Measurements from ENCODE around the gene FCHSD2. TPM values are rescaled to one million over a fixed set of nuclear protein-coding genes. Genes with fewer than 3 reads are reported as not detected.

FCHSD2 gene
- total and polyA plus RNA-seq, 2 donors (not counting 1 experiment from before 2014, with no cell fraction given): 113 to 189 TPM

GRCh38 chr11:72943664-72944063, 198.5 kb downstream of the FCHSD2 start:
- Histone ChIP-seq H3K4me1 (ENCODE audit: control insufficient read depth in 2 of 2, insufficient read depth in 2 of 2, low read length in 2 of 2) (no peaks in the 10 kb centered on the region), H3K9ac (ENCODE audit: low read length) (no peak overlapping the region), H3K79me2 (ENCODE audit: control insufficient read depth, insufficient read depth, low read length) (peaks cover 66% of the 10 kb centered on the region), H4K20me1 (ENCODE audit: control insufficient read depth, insufficient read depth, low read length, poor library complexity, severe bottlenecking) (no peaks in the 10 kb centered on the region), H2AFZ (ENCODE audit: insufficient read depth, low read depth, low read length, poor library complexity, severe bottlenecking) (no peak overlapping the region), H3K36me3 (replicated peaks in 1 of 2; ENCODE audit: control extremely low read depth in 1 of 2, control insufficient read depth in 1 of 2, extremely low read depth in 1 of 2, insufficient read depth in 2 of 2, low read length in 1 of 2) (peaks cover 9 to 31% of the 10 kb centered on the region in 2 experiments), H3K27me3 (replicated peaks in 1 of 4; ENCODE audit: control extremely low read depth in 1 of 4, control insufficient read depth in 3 of 4, insufficient read depth in 4 of 4, low read length in 3 of 4) (no peaks in the 10 kb centered on the region), H3K4me3 (ENCODE audit: control extremely low read depth in 1 of 5, extremely low read depth in 1 of 5, insufficient read depth in 1 of 5, low read depth in 2 of 5, low read length in 4 of 5) (no peak overlapping the region), H3K4me2 (replicated peaks; ENCODE audit: low read depth, low read length, poor library complexity, severe bottlenecking) (no peak overlapping the region), H3K27ac (ENCODE audit: low read length in 2 of 2) (peak overlapping the region in 1 of 2 donors; percentile 59), H3K9me3 (ENCODE audit: control extremely low read depth in 1 of 3, control insufficient read depth in 2 of 3, insufficient read depth in 1 of 3, low read length in 2 of 3) (peaks cover 0 to 3% (median 0%) of the 10 kb centered on the region in 3 donors)
- intact Hi-C loops (cut with micrococcal nuclease): no loop called here
- Mint-ChIP-seq H3K27ac (no peak overlapping the region), H3K27me3 (no peaks in the 10 kb centered on the region), H3K9me3 (ENCODE audit: insufficient read depth) (no peaks in the 10 kb centered on the region), H3K4me3 (no peak overlapping the region), H3K4me1 (peaks cover 39% of the 10 kb centered on the region)
- DNase-seq (no peak), ATAC-seq (ENCODE audit: low read depth) (no peak)
- ChIA-PET POLR2A (no interaction called here), CTCF (no interaction called here)
- TF ChIP-seq EZH2 (IDR thresholded peaks at IDR 0.05; ENCODE audit: borderline replicate concordance, insufficient read depth, low read depth, low read length, poor library complexity, severe bottlenecking): no peak
- no CpG with 5 or more reads among the region's 1 CpG for WGBS (ENCODE audit: insufficient coverage)

- H3K27ac Mint-ChIP-seq: no peak overlapping the region
- CTCF ChIA-PET: interaction anchor here (1.0 to 1.1 kb wide), 3 partner anchors 14 to 237 kb away, joined by 3 read pairs; no protein-coding TSS in a partner anchor
Observed at GRCh38 chr11:72940417-72940816, 201.7 kb downstream of the FCHSD2 start.

More at GRCh38 chr11:72940417-72940816, 201.7 kb downstream of the FCHSD2 start:
- intact Hi-C loops (cut with micrococcal nuclease): no loop called here
- 98% methylated on average over 8 of the region's 9 CpGs for WGBS (ENCODE audit: insufficient coverage)
- H3K4me3 Mint-ChIP-seq: no peak overlapping the region
- H3K27me3 Mint-ChIP-seq: no peaks in the 10 kb centered on the region
- H3K4me2 ChIP-seq (replicated peaks; ENCODE audit: low read depth, low read length, poor library complexity, severe bottlenecking): no peak overlapping the region
- no peak for TF ChIP-seq EZH2 (IDR thresholded peaks at IDR 0.05; ENCODE audit: borderline replicate concordance, insufficient read depth, low read depth, low read length, poor library complexity, severe bottlenecking)
- no peak for TF ChIP-seq CTCF (IDR thresholded peaks at IDR 0.05)
- peaks cover 69% of the 10 kb centered on the region for H3K79me2 ChIP-seq (ENCODE audit: control insufficient read depth, insufficient read depth, low read length)
- H3K9me3 ChIP-seq (ENCODE audit: control extremely low read depth in 1 of 3, control insufficient read depth in 2 of 3, insufficient read depth in 1 of 3, low read length in 2 of 3): no peaks in the 10 kb centered on the region
- H3K9ac ChIP-seq (ENCODE audit: low read length): no peak overlapping the region
- no peaks in the 10 kb centered on the region for H3K27me3 ChIP-seq (replicated peaks in 1 of 4; ENCODE audit: control extremely low read depth in 1 of 4, control insufficient read depth in 3 of 4, insufficient read depth in 4 of 4, low read length in 3 of 4)
- H4K20me1 ChIP-seq (ENCODE audit: control insufficient read depth, insufficient read depth, low read length, poor library complexity, severe bottlenecking): no peaks in the 10 kb centered on the region
- H3K36me3 ChIP-seq (replicated peaks in 1 of 2; ENCODE audit: control extremely low read depth in 1 of 2, control insufficient read depth in 1 of 2, extremely low read depth in 1 of 2, insufficient read depth in 2 of 2, low read length in 1 of 2): peaks cover 4 to 30% of the 10 kb centered on the region in 2 experiments
- DNase-seq (no peak), ATAC-seq (ENCODE audit: low read depth) (no peak)
- H3K4me1 ChIP-seq (ENCODE audit: control insufficient read depth in 2 of 2, insufficient read depth in 2 of 2, low read length in 2 of 2): peaks cover 11 to 18% of the 10 kb centered on the region in 2 donors
- peak overlapping the region in 1 of 2 donors; percentile 49 for H3K27ac ChIP-seq (ENCODE audit: low read length in 2 of 2)
- POLR2A ChIA-PET: no interaction called here
- no peaks in the 10 kb centered on the region for H3K9me3 Mint-ChIP-seq (ENCODE audit: insufficient read depth)
- peaks cover 61% of the 10 kb centered on the region for H3K4me1 Mint-ChIP-seq
- H2AFZ ChIP-seq (ENCODE audit: insufficient read depth, low read depth, low read length, poor library complexity, severe bottlenecking): no peak overlapping the region
- H3K4me3 ChIP-seq (ENCODE audit: control extremely low read depth in 1 of 5, extremely low read depth in 1 of 5, insufficient read depth in 1 of 5, low read depth in 2 of 5, low read length in 4 of 5): no peak overlapping the region

Data from B cell (primary cell).